Stomach (tissue), 4 donors: ENCODE data around the gene LSR.

ENCODE experiments used
- POLR2A ChIP-seq, 4 donors: fragments of 450-650 bp; IDR thresholded peaks; one replicate each; pipeline ENCODE4 v1.6.1; 2016; ENCODE audit warnings: antibody characterized with exemption in 4 of 4, control low read depth in 2 of 4, mild to moderate bottlenecking in 1 of 4, moderate library complexity in 1 of 4
- TF ChIP-seq, protein P1 (sequence below), 7 experiments: fragments of 450-650 bp in 4 of 7; fragments of 200-600 bp in 3 of 7; sonication (generic) in 3 of 7; IDR thresholded peaks; one replicate each; pipeline ENCODE4 v1.5.1; 2016 to 2019; ENCODE audit warnings: antibody characterized with exemption in 7 of 7, control low read depth in 2 of 7, mild to moderate bottlenecking in 1 of 7

DNA sequence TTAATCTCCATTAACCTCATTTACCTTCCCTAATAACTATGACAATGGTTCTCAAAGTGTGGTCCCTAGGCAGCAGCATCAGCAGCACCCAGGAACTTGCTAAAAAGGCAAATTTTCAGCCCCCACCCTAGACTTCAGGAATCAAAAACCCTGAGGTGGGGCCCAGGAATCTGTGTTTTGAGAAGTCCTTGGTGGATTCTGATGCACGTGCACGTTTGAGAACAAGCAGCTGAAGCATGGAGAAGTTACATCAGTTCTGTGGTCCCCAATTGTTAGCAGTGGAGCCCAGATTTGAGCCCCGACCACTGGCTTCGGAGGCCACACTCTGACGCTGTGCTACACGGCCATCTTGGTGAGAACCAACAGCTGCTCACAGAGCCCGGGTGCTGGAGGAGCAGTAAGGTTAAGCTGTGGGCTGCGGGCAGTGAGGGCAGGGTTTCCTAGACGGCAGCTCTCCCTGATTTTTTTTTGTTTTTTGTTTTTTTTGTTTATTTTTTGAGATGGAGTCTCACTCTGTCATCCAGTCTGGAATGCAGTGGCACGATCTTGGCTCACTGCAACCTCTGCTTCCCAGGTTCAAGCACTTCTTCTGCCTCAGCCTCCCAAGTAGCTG is 66.2 kb downstream of the LSR start:
- TF ChIP-seq, protein P1, sequence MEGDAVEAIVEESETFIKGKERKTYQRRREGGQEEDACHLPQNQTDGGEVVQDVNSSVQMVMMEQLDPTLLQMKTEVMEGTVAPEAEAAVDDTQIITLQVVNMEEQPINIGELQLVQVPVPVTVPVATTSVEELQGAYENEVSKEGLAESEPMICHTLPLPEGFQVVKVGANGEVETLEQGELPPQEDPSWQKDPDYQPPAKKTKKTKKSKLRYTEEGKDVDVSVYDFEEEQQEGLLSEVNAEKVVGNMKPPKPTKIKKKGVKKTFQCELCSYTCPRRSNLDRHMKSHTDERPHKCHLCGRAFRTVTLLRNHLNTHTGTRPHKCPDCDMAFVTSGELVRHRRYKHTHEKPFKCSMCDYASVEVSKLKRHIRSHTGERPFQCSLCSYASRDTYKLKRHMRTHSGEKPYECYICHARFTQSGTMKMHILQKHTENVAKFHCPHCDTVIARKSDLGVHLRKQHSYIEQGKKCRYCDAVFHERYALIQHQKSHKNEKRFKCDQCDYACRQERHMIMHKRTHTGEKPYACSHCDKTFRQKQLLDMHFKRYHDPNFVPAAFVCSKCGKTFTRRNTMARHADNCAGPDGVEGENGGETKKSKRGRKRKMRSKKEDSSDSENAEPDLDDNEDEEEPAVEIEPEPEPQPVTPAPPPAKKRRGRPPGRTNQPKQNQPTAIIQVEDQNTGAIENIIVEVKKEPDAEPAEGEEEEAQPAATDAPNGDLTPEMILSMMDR (IDR thresholded peaks at IDR 0.05) = no peak
- TF ChIP-seq POLR2A (IDR thresholded peaks at IDR 0.05) = no peak
